NOMO-1 treated with DMSO at 0.1 percent for 48 hours (cell line): ENCODE measurements around the gene CXCL12.

Experiments used
- DNase-seq: peaks from one replicate; lab custom pipeline; 2025; ENCODE audit not compliant: unreplicated experiment; lab: John Stamatoyannopoulos, UW

CXCL12 gene

DNA sequence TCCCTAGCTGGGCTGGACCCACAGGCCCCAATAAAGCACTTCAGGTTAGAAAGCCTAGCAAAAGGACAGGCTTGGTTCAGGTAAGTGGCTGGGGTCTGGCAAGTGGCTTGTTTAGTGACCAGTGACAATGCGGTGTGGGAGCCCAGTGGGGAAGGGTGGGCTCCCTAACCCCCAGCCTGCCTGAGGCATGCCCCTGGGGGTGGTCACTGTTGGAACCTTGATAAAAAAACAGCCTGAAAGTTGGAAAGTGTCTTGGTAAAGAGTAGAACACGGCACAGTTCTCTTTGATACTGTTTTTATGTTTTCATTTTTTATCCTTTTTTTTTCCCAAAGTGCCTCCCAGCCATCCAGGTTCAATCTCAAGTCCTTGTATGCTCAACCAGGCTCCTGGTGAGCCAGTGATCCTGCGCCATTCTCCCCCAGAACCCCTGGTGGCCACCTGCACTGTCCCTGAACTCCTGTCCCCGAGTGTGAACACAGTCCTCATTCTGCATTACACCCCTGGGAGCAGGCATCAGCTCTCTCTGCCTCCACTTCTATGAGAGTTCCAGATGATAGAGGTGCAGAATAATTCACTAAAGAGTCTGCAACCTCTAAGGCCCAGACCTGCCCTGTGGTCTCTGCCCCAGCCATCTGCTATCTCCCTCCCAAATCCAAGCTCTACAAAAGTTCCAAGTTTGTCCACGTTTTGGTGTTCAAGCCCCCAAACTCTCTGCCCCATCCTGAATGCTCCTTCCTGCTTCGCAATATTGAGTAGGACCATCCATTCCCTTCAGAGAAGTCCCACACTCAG is 15.0 kb upstream of the CXCL12 start:
- DNase-seq, result no peak

DNA sequence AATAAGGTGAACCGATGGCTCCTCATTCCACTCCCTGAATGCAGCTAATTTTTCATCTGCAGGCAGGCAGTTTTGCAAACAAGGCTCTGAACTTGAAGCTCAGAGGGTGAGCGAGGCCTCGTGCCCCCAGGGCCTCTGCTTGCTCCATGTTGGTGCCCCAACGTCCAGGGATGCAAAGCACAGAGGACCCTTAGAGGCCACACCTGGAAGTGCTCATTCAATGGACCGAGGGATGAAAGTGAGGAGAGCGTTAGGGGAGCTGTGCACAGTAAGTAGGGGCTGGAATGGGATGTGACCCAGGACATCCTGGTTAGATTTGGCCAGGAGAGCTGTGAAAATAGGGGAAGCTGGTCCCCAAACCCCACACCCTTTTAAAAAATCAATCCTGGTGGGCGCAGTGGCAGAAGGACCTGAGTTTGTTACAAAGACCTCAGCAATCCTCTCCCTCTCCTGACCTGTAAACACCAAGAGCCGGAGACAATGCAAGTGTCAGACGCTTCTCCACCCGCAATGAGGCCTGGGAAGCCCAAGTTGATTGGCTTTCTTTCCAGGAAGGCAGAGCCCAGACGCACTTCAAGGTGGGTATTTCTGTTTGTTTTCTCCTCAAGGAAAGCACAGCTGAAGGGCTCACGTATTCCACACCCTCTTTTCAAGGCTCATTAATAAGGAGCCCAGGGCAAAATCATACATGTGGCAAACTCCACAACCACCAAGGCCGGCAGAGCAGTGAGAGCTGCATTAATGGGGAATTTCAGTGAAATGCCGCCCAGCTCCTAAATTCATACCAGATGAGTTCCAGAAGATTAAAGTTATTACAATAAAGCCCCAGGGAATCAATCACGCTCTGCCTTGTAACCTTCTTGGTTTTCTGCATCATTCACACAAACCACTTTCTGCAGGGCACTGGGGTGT is 14.1 kb upstream of the CXCL12 start:
- DNase-seq, result no peak

DNA sequence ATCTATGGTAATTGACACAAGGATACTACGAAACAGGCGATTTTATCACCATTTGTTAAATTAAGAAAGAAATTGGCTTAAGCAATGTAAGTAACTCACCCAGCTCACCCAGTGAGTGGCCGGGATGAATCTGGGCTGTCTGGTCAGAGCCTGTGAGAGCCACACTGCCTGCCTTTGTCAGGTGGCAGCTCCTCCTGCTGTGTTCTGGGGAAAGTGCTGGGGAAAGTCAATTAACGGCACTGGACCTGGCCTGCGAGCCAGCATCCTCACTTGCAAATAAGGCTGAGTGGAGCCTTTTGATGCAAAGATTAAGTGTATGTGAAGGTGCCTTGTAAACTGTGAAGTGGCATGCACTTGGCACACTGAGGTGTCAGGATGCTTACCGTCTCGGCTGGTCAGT is 13.4 kb upstream of the CXCL12 start:
- no peak for DNase-seq

DNA sequence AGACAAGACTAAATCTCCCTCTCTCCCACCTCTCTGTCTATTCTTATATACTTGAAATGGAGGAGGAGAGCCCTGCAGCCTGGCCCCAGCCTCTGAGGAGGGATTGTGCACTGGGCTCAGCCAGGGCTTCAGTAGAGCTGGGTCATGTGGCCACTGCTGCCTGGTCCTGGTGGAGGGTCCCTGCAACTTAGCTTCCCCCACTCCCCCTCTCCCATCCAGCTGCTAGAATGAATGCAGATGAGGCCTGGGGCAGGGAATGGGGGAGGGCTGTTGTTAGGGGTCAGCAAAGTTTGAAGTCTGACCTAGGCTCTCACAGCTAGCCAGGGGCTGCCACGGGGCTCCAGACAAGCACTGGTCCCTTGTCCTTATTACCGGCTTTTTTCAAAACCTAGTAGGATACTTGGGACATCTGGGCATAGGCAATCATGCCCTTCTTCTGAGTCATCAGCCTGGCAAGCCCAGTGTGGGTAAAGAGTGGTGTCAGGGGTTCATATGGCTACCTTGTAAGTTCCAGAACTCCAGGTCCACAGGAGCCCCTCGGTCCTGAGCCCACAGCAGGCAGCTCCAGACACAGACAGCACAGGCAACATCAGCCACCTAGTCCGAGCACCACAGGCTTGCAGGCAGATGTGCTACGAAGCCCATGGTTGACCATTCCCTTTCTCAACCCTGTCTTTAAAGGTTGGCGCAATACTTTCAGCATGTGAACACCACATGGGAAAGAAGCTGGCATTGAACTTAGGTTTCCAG is 12.8 kb upstream of the CXCL12 start:
- DNase-seq, result no peak

DNA sequence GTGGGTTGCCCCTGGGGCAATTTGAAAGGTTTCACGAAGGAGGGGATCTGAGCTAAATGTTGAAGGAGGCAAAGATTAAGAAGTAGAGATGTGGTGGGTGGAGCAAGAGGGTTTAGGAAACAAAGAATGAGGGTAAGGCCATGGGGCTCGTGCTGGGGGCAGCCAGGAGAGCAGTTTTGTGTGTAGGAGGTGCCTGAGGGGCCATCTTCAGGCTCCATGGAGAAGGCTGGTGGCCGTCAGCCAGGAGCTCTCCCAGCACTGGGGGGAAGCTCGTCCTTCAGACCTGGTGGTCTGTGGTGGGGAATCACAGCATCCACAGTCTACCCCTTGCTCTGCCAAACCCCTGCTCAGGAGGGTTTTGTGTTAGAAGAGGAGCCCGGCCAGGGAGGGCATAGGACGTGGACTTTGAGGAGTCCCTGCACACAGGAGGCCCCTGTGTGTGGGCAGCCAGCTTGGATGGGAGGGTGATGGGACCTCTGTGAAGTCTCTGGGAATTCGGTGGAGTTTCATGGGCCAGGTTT is 11.8 kb upstream of the CXCL12 start:
- no peak for DNase-seq

DNA sequence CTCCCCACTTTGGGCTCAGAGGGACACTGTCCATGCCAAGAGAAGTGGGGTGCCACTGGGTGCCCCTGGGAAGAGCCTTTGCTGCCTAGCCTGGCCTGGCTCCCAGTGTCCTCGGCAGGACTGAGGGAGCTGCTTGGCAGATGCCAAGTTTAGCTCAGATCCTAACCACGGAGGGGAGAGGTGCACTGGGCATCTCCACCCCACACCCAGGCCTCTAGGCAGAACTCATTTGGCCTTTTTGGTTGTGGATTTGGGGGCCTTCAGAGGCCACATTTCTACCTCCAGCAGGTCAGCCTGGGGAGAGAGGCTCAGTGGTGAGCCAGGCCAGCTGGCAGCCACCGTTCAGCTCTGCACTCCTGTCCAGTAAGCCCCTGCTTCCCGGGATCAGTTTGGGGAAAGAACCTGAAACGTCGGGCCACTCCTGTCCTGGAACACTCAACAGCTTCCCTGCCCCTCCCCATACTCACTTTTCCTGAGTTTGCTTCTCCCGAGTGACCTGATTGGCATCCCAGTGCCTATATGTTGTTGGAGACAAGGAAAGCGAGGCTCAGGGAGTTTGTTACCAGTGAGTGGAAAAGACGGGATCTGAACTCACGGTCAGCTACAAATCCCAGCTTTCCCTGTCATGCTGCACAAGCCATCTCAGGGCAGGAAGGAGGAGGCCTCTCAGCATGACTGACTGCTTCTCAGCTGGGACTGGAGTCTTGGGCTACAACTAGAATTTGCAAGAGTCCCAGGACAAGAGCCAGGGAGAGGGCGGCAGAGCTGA is 11.2 kb upstream of the CXCL12 start:
- no peak for DNase-seq

DNA sequence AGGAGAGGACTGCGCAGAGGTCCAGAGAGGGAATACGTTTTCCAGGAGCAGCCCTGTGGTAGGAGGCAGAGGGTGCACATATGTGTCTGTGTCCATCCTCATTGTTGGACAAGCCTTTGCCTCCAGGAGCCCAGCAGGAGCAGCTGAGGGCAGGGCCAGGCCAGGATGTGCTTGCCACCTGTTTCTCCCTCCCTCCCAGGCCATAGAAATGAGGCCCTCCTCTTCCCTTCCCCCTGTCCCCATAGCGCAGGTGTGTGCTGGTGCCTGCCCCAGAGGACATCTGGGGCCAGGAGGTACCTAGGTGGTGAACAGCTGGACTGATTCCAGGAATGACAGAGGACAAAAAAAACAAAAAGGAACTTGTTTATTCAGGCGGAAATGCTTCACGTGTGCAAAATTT is 10.5 kb upstream of the CXCL12 start:
- no peak for DNase-seq

DNA sequence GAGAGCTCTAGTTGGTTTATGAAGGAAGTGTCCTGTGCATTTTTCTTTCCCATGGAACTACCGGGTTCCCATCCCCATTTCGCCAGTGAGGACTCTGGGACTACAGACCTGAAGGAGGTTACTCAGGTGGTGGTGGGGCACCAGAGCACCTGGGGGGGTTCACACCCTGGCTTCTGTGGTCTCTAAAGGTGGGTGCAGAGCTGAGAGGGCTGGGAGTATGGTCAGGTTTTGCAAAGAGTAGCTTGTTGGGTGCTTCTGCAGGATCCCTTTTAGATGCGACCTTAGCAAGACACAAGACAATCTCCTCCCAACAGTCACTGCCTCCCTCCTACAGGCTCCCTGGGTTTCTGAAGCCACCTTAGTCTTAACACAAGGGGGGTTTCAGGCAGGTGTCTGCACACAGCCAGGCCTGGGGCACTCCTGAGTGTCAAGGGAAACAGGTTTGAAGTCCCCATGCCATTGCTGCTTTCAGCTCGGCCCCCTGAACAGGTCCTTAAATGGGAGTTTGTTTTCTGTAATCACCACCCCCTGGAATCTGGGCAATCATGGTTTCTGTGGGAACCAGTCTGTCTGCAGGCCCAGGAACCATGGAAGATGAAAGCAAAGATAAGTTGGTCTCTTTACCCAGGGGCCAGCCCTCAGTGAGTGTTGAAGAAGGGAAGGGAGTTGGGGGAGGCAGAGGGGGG is 9.9 kb upstream of the CXCL12 start:
- no peak for DNase-seq

DNA sequence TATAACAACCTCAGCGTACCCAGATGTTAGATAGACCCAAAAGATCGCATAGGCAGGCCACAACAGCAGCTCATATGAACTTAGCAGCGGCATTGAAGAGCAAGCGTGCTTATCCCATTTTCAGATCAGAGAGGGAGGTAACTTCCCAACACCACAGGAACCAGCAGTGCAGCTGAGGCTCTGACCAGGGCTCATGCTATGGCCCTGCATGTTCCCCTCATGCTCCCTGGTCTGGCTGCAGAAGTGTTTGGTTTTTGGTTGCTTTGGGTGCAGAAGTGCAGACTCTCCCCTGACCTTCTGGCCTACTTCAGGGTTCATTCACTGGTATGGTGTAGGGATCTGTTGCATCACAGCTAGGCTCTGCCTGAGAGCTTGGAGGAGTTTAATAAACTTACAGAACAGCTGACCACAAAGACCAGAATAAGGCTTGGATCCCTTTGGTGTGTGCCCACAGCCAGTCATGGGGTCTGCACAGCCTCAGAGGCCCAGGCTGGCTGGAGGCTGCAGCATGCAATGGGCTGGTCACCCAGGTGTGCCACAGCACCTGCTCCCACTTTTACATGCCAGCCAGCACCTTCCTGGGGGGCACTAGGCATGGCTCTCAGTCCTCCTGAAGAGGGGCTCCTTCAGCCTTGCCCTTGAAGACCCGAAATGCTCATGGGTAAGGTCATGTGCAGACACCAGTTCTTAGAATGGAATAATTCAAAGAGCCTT is 9.1 kb upstream of the CXCL12 start:
- DNase-seq, result no peak

DNA sequence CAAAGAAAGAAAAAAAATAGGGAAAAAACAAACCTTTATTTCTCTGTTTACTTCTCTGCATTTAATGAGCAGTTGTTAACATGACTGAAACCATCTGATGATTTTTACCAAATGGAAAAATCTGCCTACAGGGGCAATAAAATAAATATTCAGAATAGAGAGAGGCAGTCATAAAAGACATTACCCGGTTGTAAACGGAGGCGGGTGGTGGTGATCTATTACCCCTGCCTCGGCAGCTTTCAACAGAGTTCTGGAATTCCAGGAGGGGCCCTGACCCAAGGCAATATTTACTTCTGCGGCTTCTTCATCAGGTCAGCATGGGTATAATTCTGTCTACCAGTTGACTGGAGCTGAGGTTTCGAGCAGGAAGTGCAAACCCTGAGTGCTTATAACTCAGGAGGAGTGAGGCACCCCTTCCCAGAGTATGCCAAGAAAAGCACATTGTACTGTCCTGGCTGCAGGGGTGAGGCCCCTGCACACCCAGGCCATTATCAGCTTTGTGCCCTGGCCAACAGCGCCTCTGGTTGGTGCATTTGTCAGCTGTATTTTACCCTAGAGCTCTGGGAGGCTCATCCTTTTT is 8.2 kb upstream of the CXCL12 start:
- no peak for DNase-seq

DNA sequence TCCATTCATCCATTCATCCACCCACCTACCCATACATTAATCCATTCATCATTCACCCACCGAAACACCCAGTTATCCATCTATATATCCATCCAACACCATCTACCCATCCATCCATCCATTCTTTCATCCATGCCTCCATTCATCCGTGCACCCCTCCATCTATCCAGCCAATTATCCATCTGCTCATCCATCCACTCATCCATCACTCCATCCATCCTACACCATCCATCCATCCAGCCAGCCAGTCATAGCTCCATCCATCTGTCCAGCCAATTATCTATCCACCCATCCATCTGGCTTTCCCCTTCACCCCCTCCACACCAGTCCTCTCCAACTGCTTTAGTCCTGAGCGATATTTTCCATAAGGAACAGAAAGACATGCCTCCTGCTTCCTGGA is 7.5 kb upstream of the CXCL12 start:
- DNase-seq, result no peak

DNA sequence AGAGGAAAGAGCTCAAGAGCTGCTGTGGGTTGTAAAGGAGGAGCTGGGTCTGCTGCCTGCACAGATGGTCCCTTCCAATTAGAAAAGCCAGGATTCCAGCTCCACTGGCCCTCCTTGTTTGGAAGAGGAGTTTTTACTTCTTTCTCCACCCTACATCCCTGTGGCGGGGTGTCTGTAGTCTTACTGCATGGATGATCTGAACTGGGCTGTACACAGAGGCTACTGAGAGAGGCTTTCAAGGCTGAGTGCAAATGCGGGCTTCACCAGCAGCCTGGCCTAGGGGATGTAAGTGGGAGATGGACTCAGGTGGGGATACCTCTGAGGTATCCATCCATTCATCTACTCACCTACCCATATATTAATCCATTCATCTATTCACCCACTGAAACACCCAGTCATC is 7.1 kb upstream of the CXCL12 start:
- no peak for DNase-seq

DNA sequence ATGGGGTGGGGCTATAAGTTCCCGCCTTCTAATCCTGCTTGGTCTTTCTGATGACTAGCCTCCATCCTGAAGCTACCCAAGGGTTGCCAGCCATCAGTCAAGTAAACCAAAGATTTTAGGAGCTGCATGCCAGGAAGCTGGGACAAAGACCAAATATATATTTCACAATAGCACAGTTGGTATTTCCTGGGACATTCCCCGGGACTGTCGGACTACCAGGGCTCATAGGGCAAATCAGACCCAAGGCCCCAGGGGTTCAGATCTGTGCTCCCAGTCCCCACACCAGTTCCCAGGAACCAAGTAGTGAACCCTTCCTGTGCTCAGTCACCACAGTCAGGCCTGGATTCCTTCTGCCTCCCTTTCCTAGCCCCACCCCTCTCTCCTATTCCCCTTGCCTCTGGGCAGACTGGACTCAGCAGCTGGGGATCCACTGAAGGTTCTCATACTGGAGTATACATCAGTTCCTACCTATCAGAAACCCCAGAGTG is 5.7 kb upstream of the CXCL12 start:
- no peak for DNase-seq

DNA sequence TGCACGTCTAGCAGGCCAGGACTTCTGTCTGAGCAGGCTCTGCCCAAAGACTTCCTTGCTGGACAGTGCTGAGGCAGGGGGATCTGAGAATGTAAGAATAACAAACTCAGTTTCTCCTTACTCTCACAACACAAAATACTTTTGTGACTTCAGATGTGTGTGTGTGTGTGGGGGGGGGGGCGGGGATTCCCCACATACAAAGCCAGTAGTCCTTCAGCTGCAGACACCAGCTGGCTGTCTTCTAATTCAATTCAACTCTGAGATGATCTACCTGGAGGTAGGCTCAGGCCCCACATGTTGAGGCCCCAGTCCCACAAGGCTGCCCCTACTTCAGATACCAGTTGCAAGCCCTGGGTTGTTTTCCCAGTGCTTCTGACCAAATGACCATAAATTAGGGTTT is 4.7 kb upstream of the CXCL12 start:
- DNase-seq, result no peak

DNA sequence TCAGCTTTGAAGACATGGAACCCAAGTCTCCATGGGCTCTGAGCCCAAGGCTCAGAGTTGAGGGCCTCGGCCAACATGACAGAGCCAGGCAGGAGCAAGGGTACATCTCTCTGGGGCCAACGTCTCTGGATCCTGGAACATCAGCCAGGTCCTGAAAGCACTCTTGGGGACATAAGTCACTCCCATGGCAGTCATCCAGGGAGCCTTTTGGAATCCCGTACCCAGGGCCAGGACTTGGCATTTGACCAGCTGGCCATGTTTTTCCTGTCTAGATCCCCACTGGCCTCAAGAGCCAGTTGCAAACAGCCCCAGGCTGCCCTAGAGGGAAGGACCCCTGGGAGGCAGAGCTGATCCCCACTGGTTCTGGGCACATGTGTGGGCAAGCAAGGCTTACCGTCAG is 4.3 kb upstream of the CXCL12 start:
- no peak for DNase-seq

DNA sequence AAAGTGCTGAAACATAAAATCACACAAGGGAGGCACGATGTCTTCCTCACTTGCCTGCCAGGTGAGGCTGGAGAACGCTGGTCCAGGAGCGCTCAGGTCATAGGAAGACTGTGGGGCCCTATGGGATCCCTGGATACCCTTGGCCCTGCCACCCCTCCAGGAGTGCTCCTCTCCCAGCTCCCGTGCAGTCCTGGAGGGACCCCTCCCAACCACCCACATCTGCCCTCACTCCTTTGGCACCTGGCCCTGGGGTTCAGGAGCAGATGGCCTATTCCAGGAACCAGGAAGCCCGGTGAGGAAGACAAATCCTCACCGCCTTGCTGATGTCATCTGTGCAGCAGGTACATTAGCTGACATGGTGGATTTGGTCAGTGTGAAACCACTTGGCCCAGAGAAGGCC is 3.7 kb upstream of the CXCL12 start:
- DNase-seq, result no peak

DNA sequence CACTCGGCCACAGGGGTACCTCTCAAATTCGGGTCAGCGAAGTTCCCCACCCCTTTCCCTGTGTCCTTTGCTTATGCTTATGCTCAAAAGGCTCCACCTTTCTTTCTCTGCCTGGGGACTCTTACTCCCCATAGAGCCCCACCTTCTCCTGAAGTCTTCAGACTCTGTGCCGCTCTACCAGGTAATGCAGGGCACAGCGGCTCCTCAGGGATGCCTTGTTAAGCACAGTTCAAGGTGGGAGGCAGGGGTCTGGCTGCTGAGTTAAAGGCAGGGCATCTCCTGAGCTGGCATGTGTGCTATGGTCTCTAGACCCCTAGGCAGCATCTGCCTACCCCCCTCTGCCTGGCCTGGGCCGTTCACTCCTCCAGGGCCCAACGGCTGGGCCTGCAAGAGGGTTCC is 3.0 kb upstream of the CXCL12 start:
- DNase-seq, result no peak

DNA sequence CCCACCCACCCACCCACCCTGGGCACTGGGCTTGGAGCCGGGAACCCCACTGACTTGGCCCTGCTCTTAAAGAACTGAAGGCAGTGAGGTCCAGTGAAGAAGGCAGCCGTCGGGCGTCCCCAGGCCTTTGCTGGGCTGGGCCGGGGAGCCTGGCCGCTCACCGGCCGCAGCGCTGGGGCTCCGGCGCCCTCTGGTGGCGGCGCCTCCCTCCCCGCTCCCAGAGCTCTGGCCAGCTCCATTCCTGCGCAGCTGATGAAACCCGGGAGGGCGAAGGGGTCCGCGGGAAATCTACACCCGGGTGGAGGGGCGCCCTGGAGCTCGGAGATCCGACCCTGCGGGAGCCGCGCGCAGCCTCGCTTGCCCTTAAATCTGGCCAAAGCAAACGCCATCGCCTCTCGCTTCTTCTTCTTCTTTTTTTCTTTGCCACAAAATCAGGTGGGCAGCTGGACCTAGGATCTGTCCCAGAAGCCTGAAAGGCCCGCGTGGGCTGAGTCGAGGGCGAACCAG is 1.7 kb upstream of the CXCL12 start:
- DNase-seq, result no peak
